Prostate gland (tissue), 2 donors: ENCODE results near the gene CPSF6.

Source experiments
- POLR2A ChIP-seq: fragments of 450-650 bp; IDR thresholded peaks from one replicate; pipeline ENCODE4 v1.6.1; 2016; ENCODE audit warnings: antibody characterized with exemption, mild to moderate bottlenecking
- POLR2AphosphoS5 ChIP-seq: sonication (generic); formaldehyde crosslinking; IDR thresholded peaks from one replicate; pipeline ENCODE4 v1.6.1; 2017; ENCODE audit warnings: antibody characterized with exemption
- TF ChIP-seq, protein P1 (sequence below), 4 experiments: fragments of 200-600 bp in 2 of 4; fragments of 450-650 bp in 2 of 4; sonication (generic) in 2 of 4; IDR thresholded peaks; 1 replicate in 3 of 4; 2 replicates in 1 of 4; pipeline ENCODE4 v1.5.1; 2016 to 2019; ENCODE audit warnings: antibody characterized with exemption in 4 of 4, mild to moderate bottlenecking in 2 of 4, moderate library complexity in 2 of 4

GRCh38 chr12:69309461-69309860 lies 70.1 kb downstream of the CPSF6 start:
- TF ChIP-seq, protein P1, sequence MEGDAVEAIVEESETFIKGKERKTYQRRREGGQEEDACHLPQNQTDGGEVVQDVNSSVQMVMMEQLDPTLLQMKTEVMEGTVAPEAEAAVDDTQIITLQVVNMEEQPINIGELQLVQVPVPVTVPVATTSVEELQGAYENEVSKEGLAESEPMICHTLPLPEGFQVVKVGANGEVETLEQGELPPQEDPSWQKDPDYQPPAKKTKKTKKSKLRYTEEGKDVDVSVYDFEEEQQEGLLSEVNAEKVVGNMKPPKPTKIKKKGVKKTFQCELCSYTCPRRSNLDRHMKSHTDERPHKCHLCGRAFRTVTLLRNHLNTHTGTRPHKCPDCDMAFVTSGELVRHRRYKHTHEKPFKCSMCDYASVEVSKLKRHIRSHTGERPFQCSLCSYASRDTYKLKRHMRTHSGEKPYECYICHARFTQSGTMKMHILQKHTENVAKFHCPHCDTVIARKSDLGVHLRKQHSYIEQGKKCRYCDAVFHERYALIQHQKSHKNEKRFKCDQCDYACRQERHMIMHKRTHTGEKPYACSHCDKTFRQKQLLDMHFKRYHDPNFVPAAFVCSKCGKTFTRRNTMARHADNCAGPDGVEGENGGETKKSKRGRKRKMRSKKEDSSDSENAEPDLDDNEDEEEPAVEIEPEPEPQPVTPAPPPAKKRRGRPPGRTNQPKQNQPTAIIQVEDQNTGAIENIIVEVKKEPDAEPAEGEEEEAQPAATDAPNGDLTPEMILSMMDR (IDR thresholded peaks at IDR 0.05), result no peak
- TF ChIP-seq POLR2A, result no peak
- no peak for TF ChIP-seq POLR2AphosphoS5
